Chondrocyte (in vitro differentiated cells): ENCODE data around the gene CRIM1. TPM values are rescaled to one million over a fixed set of nuclear protein-coding genes. Genes with fewer than 3 reads are reported as not detected.

Source experiments
- DNase-seq: peaks from one replicate; pipeline ENCODE4 v3.0.0; 2021; ENCODE audit warnings: mixed read lengths, low spot score
- H3K27ac Mint-ChIP-seq: one replicate; pipeline ENCODE4 v1.8.0; 2021; ENCODE audit warnings: mild to moderate bottlenecking, moderate library complexity, mixed read lengths; ENCODE audit not compliant: unreplicated experiment
- H3K27me3 Mint-ChIP-seq: 2 replicates; pipeline ENCODE4 v1.8.0; 2021; ENCODE audit warnings: low read depth, mixed read lengths
- H3K36me3 Mint-ChIP-seq: 2 replicates; pipeline ENCODE4 v1.8.0; 2021; ENCODE audit warnings: low read depth, mixed read lengths
- H3K4me1 Mint-ChIP-seq: 2 replicates; pipeline ENCODE4 v1.8.0; 2021; ENCODE audit warnings: low read depth, mild to moderate bottlenecking, mixed read lengths
- H3K4me3 Mint-ChIP-seq: one replicate; pipeline ENCODE4 v1.8.0; 2021; ENCODE audit warnings: mild to moderate bottlenecking, moderate library complexity, mixed read lengths; ENCODE audit not compliant: unreplicated experiment
- H3K9me3 Mint-ChIP-seq: 2 replicates; pipeline ENCODE4 v1.8.0; 2021; ENCODE audit warnings: low read depth, mixed read lengths
- CTCF ChIP-seq: fragments of 200-600 bp; sonication (generic); IDR thresholded peaks from 2 replicates; pipeline ENCODE4 v1.5.0; 2021; ENCODE audit warnings: antibody characterized with exemption, mild to moderate bottlenecking, moderate library complexity
- total RNA-seq: library from RNA; stranded (reverse); gene quantifications from 3 replicates; pipeline ENCODE4 v1.2.1, GENCODE V29; 2021

Gene CRIM1
- total RNA-seq, 1 donor from 2014 or later: 194 TPM

GRCh38 chr2:36523153-36523552, 167.6 kb downstream of the CRIM1 start:
- Mint-ChIP-seq H3K4me1 (no peaks in the 10 kb centered on the region), H3K27me3 (no peaks in the 10 kb centered on the region), H3K36me3 (peaks cover 36% of the 10 kb centered on the region), H3K4me3 (no peak overlapping the region), H3K9me3 (no peaks in the 10 kb centered on the region), H3K27ac (no peak overlapping the region)
- no peak for DNase-seq
- TF ChIP-seq CTCF: no peak

- TF ChIP-seq CTCF: no peak
- peaks cover 24% of the 10 kb centered on the region for H3K36me3 Mint-ChIP-seq
- peaks cover 14% of the 10 kb centered on the region for H3K4me1 Mint-ChIP-seq
- H3K27me3 Mint-ChIP-seq: no peaks in the 10 kb centered on the region
- H3K27ac Mint-ChIP-seq: peak overlapping the region; percentile 37
- H3K9me3 Mint-ChIP-seq: no peaks in the 10 kb centered on the region
- H3K4me3 Mint-ChIP-seq: no peak overlapping the region
- no peak for DNase-seq
Measured at GRCh38 chr2:36525245-36525644, 169.7 kb downstream of the CRIM1 start.

GRCh38 chr2:36526226-36526625, 170.6 kb downstream of the CRIM1 start:
- no peak for DNase-seq
- no peaks in the 10 kb centered on the region for H3K9me3 Mint-ChIP-seq
- H3K27ac Mint-ChIP-seq: no peak overlapping the region
- TF ChIP-seq CTCF: no peak
- peaks cover 20% of the 10 kb centered on the region for H3K36me3 Mint-ChIP-seq
- H3K27me3 Mint-ChIP-seq: no peaks in the 10 kb centered on the region
- H3K4me3 Mint-ChIP-seq: no peak overlapping the region
- H3K4me1 Mint-ChIP-seq: peaks cover 24% of the 10 kb centered on the region

- no peak for TF ChIP-seq CTCF
- Mint-ChIP-seq H3K4me1 (peaks cover 31% of the 10 kb centered on the region), H3K4me3 (no peak overlapping the region), H3K27me3 (no peaks in the 10 kb centered on the region), H3K9me3 (no peaks in the 10 kb centered on the region), H3K27ac (peak overlapping the region; percentile 50), H3K36me3 (peaks cover 19% of the 10 kb centered on the region)
- DNase-seq: no peak
Measured at GRCh38 chr2:36528274-36528673, 172.7 kb downstream of the CRIM1 start.

- Mint-ChIP-seq H3K4me1 (peaks cover 31% of the 10 kb centered on the region), H3K4me3 (no peak overlapping the region), H3K27me3 (no peaks in the 10 kb centered on the region)
Measured at GRCh38 chr2:36528766-36529392, 173.3 kb downstream of the CRIM1 start.

More at GRCh38 chr2:36528766-36529392, 173.3 kb downstream of the CRIM1 start:
- no peak for TF ChIP-seq CTCF
- Mint-ChIP-seq H3K9me3 (no peaks in the 10 kb centered on the region), H3K36me3 (peaks cover 15% of the 10 kb centered on the region), H3K27ac (peak overlapping the region; percentile 29)
- no peak for DNase-seq
